NB4 (cell line): ENCODE data around the gene IGF2BP3.

ENCODE experiments used
- MYC ChIP-seq: IDR thresholded peaks from 2 replicates; pipeline ENCODE4 v1.6.1; 2011; ENCODE audit warnings: low read depth, low read length
- POLR2A ChIP-seq: IDR thresholded peaks from 2 replicates; pipeline ENCODE4 v1.6.1; 2011; ENCODE audit warnings: mild to moderate bottlenecking; ENCODE audit not compliant: insufficient read length; ENCODE audit errors: extremely low read depth
- TF ChIP-seq, protein P1 (sequence below): IDR thresholded peaks from one replicate; pipeline ENCODE4 v1.5.1; 2012; ENCODE audit warnings: low read depth, low read length

DNA sequence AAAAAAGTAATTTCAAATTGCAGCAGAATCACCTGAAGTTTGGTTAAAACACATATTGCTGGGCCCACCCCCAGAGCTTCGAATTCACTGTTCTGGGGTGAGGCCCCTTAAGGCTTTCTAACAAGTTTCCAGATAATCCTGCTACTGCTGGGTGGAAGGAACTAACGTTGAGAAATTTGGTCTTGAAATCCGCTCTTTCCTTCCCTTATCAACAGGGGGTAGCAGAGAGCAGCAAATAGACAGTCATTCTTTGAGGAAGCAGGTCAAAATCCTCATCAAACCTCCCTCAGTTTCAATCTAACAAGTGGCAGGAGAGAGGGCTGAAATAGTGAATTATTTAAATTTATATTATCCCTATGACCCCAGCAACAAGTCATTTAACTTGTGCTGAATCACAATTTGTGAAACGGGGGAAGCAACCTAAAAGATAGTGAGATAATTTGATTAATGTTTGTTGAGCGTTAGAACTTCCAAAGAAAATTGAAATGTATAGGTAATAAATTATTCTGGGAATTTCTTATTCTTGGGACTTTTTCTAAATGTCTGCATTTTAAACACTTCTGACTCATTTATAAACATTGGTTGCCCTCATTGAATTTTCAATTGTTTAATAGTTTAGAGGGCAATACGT, 192.8 kb downstream of the IGF2BP3 start:
- TF ChIP-seq POLR2A (no peak), MYC (peak; percentile 7; the same call in 1 of the 2 replicates)
- TF ChIP-seq, protein P1, sequence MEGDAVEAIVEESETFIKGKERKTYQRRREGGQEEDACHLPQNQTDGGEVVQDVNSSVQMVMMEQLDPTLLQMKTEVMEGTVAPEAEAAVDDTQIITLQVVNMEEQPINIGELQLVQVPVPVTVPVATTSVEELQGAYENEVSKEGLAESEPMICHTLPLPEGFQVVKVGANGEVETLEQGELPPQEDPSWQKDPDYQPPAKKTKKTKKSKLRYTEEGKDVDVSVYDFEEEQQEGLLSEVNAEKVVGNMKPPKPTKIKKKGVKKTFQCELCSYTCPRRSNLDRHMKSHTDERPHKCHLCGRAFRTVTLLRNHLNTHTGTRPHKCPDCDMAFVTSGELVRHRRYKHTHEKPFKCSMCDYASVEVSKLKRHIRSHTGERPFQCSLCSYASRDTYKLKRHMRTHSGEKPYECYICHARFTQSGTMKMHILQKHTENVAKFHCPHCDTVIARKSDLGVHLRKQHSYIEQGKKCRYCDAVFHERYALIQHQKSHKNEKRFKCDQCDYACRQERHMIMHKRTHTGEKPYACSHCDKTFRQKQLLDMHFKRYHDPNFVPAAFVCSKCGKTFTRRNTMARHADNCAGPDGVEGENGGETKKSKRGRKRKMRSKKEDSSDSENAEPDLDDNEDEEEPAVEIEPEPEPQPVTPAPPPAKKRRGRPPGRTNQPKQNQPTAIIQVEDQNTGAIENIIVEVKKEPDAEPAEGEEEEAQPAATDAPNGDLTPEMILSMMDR, result peak; percentile 94
